Measurements from ENCODE around the gene ABTB1.
"Not testable (repeated sequence)": the region's sequence is repeated elsewhere in the genome, so short reads cannot be mapped to it uniquely, and the experiment has no call there.

The ABTB1 gene

GRCh38 chr3:127650236-127650635 lies 22.5 kb upstream of the ABTB1 start:
- no peak for DNase-seq

- no peak for DNase-seq
Observed at GRCh38 chr3:127651516-127652172, 21.1 kb upstream of the ABTB1 start.

GRCh38 chr3:127652246-127652995 lies 20.3 kb upstream of the ABTB1 start:
- DNase-seq = no peak

- no peak for DNase-seq
Observed at GRCh38 chr3:127654374-127654773, 18.4 kb upstream of the ABTB1 start.

DNA sequence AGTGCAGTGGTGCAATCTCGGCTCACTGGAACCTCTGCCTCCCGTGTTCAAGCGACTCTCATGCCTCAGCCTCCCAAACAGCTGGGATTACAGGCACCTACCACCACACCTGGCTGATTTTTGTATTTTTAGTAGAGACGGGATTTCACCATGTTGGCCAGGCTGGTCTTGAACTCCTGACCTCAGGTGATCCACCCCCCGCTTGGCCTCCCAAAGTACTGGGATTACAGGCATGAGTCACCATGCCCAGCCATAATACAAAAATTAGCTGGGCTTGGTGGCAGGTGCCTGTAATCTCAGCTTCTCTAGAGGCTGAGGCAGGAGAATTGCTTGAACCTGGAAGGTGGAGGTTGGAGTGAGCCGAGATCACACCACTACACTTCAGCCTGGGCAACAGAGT lies 17.8 kb upstream of the ABTB1 start:
- DNase-seq = not testable (repeated sequence)

GRCh38 chr3:127655641-127656040 lies 17.1 kb upstream of the ABTB1 start:
- no peak for DNase-seq

DNA sequence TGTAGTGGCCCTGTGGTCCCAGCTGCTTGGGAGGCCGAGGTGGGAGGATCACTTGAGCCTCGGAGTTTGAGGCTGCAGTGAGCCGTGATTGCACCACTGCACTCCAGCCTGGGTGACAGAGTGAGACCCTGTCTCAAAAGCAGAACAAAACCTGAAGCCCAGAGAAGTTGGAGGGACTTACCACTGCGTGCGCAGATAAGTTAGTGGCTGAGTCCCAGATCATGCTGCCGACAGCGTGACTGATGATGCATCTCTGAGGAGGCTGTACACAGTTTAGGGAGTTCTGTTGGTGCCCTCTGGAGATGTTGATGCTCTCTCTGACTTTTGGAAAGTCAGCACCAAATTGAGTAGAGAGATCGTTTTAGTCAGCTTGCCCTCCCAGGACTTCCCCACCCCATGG lies 15.8 kb upstream of the ABTB1 start:
- no peak for DNase-seq

DNA sequence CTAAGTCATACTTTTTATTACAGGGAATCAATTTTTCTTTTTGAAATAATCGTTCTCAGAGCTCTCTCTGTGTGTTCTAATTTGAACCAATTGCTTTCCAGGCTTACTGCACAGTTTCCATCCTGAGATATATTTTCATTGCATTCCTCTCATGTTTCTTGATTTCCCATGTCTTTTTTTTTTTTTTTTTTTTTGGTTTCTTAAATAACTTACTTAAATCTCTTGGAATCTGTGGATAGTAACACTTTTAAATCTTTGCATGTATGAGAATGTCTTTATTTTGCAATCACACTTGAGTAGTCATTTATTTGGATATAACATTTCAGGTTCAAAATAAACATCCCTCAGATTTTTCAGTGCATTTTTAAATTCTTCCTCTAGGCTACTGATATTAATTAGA lies 14.5 kb upstream of the ABTB1 start:
- no peak for DNase-seq

DNA sequence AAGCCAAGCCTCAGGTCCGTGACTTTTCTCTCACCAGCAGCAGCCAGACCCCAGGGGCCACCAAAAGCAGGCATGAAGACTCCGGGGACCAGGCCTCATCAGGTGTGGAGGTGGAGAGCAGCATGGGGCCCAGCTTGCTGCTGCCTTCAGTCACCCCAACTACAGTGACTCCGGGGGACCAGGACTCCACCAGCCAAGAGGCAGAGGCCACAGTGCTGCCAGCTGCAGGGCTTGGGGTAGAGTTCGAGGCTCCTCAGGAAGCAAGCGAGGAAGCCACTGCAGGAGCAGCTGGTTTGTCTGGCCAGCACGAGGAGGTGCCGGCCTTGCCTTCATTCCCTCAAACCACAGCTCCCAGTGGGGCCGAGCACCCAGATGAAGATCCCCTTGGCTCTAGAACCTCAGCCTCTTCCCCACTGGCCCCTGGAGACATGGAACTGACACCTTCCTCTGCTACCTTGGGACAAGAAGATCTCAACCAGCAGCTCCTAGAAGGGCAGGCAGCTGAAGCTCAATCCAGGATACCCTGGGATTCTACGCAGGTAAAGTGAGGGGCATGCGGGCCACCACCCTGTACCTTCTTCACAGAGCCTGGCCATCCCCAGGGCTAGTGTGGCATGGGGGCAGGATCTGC lies 12.0 kb upstream of the ABTB1 start:
- no peak for DNase-seq

DNA sequence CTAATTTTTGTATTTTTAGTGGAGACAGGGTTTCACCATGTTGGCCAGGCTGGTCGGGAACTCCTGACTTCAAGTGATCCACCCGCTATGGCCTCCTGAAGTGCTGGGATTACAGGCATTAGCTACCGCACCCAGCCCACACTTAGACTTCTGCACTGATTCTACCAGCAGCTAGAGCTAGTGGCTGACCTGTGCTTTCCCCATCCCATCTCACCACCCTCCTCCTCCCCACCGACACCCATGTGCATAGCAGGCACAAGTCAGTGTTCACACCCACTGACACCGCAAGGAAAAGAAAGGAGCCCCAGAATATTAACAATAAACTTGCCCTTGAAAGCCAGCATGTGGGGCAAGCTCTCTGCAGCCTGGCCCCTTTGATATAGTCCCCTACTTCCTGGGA lies 11.2 kb upstream of the ABTB1 start:
- DNase-seq = no peak

GRCh38 chr3:127662001-127662469 lies 10.7 kb upstream of the ABTB1 start:
- DNase-seq = no peak

- no peak for DNase-seq
Observed at GRCh38 chr3:127663151-127663550, 9.6 kb upstream of the ABTB1 start.

GRCh38 chr3:127665165-127665564 lies 7.6 kb upstream of the ABTB1 start:
- DNase-seq = no peak

DNA sequence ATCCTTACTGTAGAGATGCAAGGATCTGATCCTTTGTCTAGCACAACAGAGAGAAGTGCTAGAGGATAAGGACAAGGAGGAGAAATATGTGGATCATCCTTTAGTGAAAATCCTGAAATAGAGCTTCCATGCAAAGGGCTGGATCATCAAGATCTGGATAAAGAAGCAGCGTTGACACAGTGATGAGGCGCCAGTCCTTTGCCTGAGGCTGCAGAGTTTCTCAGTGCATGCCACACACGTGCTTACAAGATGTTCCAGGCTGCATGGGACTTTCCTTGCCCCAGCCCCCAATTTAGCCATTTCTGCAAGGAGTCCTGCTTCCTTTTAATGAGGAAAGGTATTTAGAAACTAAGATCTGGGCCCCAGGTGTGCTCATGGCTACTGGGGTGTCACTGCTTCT lies 7.2 kb upstream of the ABTB1 start:
- no peak for DNase-seq

DNA sequence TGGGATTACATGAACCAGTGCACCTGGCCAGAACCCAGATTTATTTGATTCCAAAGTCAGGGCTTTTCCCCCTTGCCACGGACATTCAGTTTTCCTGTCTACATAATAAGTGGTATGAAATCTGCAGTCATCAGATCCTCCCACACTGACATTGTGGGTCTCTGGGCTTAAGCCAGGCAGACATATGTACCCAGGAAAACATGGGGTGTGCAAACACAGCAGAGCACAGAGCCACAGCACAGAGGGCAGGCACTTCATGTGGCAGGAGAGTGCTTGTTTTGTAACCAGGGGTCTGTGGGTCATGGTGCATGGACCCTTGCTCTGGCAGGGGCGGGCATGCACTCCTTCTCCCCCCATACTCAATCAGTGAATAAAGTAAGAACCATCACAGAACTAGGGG lies 6.1 kb upstream of the ABTB1 start:
- DNase-seq = no peak

GRCh38 chr3:127667119-127667681 lies 5.6 kb upstream of the ABTB1 start:
- no peak for DNase-seq

- no peak for DNase-seq
Observed at GRCh38 chr3:127668906-127669305, 3.8 kb upstream of the ABTB1 start.

- DNase-seq = no peak
Observed at GRCh38 chr3:127669541-127670228, 3.1 kb upstream of the ABTB1 start.

GRCh38 chr3:127670229-127670559 lies 2.6 kb upstream of the ABTB1 start:
- DNase-seq = no peak

DNA sequence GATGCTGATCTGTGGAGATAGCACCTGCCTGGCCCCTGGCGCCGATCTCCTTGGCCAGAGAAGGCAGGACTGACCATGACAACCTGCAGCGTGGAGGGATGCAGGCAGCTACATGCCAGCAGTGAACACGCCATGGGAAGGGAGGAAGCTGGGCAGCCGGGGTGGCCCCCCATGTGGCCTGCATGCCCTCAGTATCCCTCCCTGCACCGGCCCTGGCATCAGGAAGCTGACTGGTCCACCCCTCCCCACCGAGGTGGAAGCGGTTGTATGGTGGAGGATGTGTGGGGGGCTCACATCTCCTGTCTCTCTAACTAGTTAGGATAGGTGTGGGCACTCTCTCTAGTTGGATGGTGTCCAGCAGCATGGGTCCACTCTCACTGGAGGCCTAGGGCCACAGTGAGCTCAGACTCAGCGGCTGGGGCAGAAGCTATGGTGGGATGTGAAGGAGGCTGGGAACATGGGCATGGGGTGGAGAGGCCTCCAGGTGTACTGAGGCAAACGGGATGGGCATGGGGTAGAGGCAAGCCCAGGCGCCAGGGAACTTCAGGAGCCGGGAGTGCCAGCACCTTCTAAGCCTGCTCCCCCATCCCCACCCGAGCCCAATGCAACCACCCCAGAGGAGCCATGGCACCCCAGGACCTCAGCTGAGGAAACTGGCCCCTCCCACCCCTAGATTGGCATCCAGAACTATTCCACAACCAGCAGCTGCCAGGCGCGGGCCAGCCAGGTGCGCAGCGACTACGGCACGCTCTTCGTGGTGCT lies 1.8 kb upstream of the ABTB1 start:
- no peak for DNase-seq

GRCh38 chr3:127671523-127672428 lies 976 bp upstream of the ABTB1 start:
- DNase-seq = no peak

All from GF-D8 (cell line).